NCI-H146 treated with DMSO at 0.1 percent for 48 hours (cell line): ENCODE data around the gene NUB1.

Experiments used
- DNase-seq: peaks from one replicate; lab custom pipeline; 2025; ENCODE audit not compliant: unreplicated experiment; lab: John Stamatoyannopoulos, UW

NUB1 gene

GRCh38 chr7:151376218-151376902 lies 34.7 kb downstream of the NUB1 start:
- no peak for DNase-seq

GRCh38 chr7:151377406-151377805 lies 35.8 kb downstream of the NUB1 start:
- no peak for DNase-seq

- DNase-seq: no peak
Measured at GRCh38 chr7:151378011-151378410, 36.4 kb downstream of the NUB1 start.

GRCh38 chr7:151378496-151379192 lies 37.0 kb downstream of the NUB1 start:
- no peak for DNase-seq

- DNase-seq: no peak
Measured at GRCh38 chr7:151379193-151379520, 37.5 kb downstream of the NUB1 start.

- DNase-seq: no peak
Measured at GRCh38 chr7:151379534-151380198, 38.1 kb downstream of the NUB1 start.

- DNase-seq: no peak
Measured at GRCh38 chr7:151380199-151381097, 38.8 kb downstream of the NUB1 start.

GRCh38 chr7:151381098-151381347 lies 39.4 kb downstream of the NUB1 start:
- no peak for DNase-seq

- no peak for DNase-seq
Measured at GRCh38 chr7:151381348-151382078, 39.9 kb downstream of the NUB1 start.

- DNase-seq: no peak
Measured at GRCh38 chr7:151382079-151382885, 40.7 kb downstream of the NUB1 start.

GRCh38 chr7:151383638-151384351 lies 42.2 kb downstream of the NUB1 start:
- no peak for DNase-seq

- no peak for DNase-seq
Measured at GRCh38 chr7:151384352-151384697, 42.7 kb downstream of the NUB1 start.

- DNase-seq: no peak
Measured at GRCh38 chr7:151384776-151385625, 43.4 kb downstream of the NUB1 start.

- DNase-seq: no peak
Measured at GRCh38 chr7:151385626-151386300, 44.2 kb downstream of the NUB1 start.

- no peak for DNase-seq
Measured at GRCh38 chr7:151386301-151387160, 44.9 kb downstream of the NUB1 start.

GRCh38 chr7:151387161-151388006 lies 45.8 kb downstream of the NUB1 start:
- no peak for DNase-seq

- no peak for DNase-seq
Measured at GRCh38 chr7:151388007-151388297, 46.3 kb downstream of the NUB1 start.
